Measurements from ENCODE around the gene CASZ1.

- TF ChIP-seq CTCF (IDR thresholded peaks at IDR 0.05; ENCODE audit: insufficient read depth, low read length, poor library complexity, severe bottlenecking): no peak
- no peak for TF ChIP-seq EZH2phosphoT487 (conservative IDR thresholded peaks at IDR 0.05; ENCODE audit: low read length)
Observed at GRCh38 chr1:10782491-10783244, 13.8 kb downstream of the CASZ1 start.
